Panc1 (cell line): ENCODE results near the gene HEPACAM.
A peak's percentile ranks its signal among the peaks of the same experiment; 100 is the strongest.

ENCODE experiments used
- CTCF ChIP-seq: fragments of 450-650 bp; IDR thresholded peaks from 2 replicates; pipeline ENCODE4 v1.5.1; 2017; ENCODE audit warnings: mild to moderate bottlenecking
- POLR2AphosphoS5 ChIP-seq: IDR thresholded peaks from 2 replicates; pipeline ENCODE4 v1.6.1; 2012; ENCODE audit warnings: mild to moderate bottlenecking, low read depth, low read length, moderate library complexity

DNA sequence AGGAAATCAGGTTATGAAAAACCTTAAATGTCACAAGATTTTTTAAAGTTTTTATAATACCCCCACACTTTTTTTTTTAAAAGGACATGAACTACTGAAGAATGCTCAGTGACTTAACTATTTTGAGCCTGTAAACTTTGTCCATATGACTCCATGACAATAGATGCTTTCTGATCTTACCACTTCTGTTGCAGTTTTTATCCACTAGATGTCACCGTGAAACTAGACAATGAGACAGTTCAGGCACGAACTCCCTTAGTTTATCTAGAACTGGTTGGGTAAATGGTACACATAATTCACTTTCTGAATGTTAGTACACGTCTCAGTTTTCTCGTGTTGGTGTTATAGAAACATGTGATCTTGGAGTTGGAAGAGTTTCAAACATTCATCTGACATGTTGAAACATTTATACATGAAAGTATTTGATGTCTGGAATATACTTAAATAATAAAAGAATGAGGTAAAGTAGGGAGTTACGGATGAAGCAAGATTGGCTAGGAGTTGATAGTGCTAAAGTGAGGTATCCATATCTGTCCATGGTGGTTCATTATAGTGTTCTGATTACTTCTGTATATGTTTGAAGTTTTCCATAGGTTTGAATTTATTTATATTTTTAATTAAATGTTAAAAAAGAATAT lies 26.2 kb upstream of the HEPACAM start:
- TF ChIP-seq CTCF, result peak; percentile 77; the same call in 1 of the 2 replicates
- no peak for TF ChIP-seq POLR2AphosphoS5
